GM23338 (cell line): ENCODE measurements around the gene TP53BP2. TPM values are rescaled to one million over a fixed set of nuclear protein-coding genes. Genes with fewer than 3 reads are reported as not detected.

Source experiments
- ATAC-seq: fragments of 200-7000 bp; cut with Tn5 transposase; 3 replicates; pipeline ENCODE4 v1.9.1; 2020
- DNase-seq: peaks from one replicate; pipeline ENCODE4 v3.0.0-alpha.2; 2015; ENCODE audit warnings: low spot score
- H2AFZ ChIP-seq: fragments of 200-600 bp; sonication (generic); 2 replicates; pipeline ENCODE4 v1.8.0; 2016; ENCODE audit warnings: antibody characterized with exemption, mild to moderate bottlenecking, moderate library complexity
- H3F3A ChIP-seq: fragments of 200-600 bp; sonication (generic); replicated peaks from 2 replicates; pipeline ENCODE4 v1.8.0; 2017; ENCODE audit warnings: antibody characterized with exemption, mixed run types, low read depth
- H3K27ac ChIP-seq: fragments of 200-600 bp; sonication (generic); 2 replicates; pipeline ENCODE4 v1.6.1; 2016; ENCODE audit warnings: low read depth
- H3K27me3 ChIP-seq: fragments of 200-600 bp; sonication (generic); 2 replicates; pipeline ENCODE4 v1.8.0; 2016; ENCODE audit warnings: mild to moderate bottlenecking, mixed run types, moderate library complexity; ENCODE audit not compliant: insufficient read depth
- H3K36me3 ChIP-seq: fragments of 200-600 bp; sonication (generic); 2 replicates; pipeline ENCODE4 v1.8.0; 2016; ENCODE audit warnings: mild to moderate bottlenecking; ENCODE audit not compliant: insufficient read depth
- H3K4me1 ChIP-seq: fragments of 200-600 bp; sonication (generic); 2 replicates; pipeline ENCODE4 v1.8.0; 2016; ENCODE audit warnings: mild to moderate bottlenecking, moderate library complexity; ENCODE audit not compliant: insufficient read depth
- H3K4me2 ChIP-seq: fragments of 200-600 bp; sonication (generic); 2 replicates; pipeline ENCODE4 v1.7.1; 2017; ENCODE audit warnings: mixed run types
- H3K4me3 ChIP-seq: fragments of 200-600 bp; sonication (generic); 2 replicates; pipeline ENCODE4 v1.6.1; 2016; ENCODE audit warnings: mixed run types
- H3K79me2 ChIP-seq: fragments of 200-600 bp; sonication (generic); replicated peaks from 2 replicates; pipeline ENCODE4 v1.8.0; 2017; ENCODE audit warnings: mild to moderate bottlenecking; ENCODE audit not compliant: insufficient read depth
- H3K9me2 ChIP-seq: fragments of 200-600 bp; sonication (generic); 2 replicates; pipeline ENCODE4 v1.8.0; 2017; ENCODE audit not compliant: insufficient read depth
- H4K20me1 ChIP-seq: fragments of 200-600 bp; sonication (generic); replicated peaks from 2 replicates; pipeline ENCODE4 v1.8.0; 2017; ENCODE audit warnings: mild to moderate bottlenecking; ENCODE audit not compliant: insufficient read depth
- H3K27ac Mint-ChIP-seq: 2 replicates; pipeline ENCODE4 v1.8.0; 2020; ENCODE audit warnings: inconsistent platforms, mild to moderate bottlenecking, moderate library complexity, mixed read lengths
- H3K27me3 Mint-ChIP-seq: 3 replicates; pipeline ENCODE4 v1.8.0; 2022; ENCODE audit warnings: low read depth, mild to moderate bottlenecking, moderate library complexity, mixed read lengths, inconsistent platforms; ENCODE audit not compliant: insufficient read depth, poor library complexity
- H3K36me3 Mint-ChIP-seq: 3 replicates; pipeline ENCODE4 v1.8.0; 2021; ENCODE audit warnings: low read depth, mild to moderate bottlenecking, inconsistent platforms, moderate library complexity, mixed read lengths
- H3K4me1 Mint-ChIP-seq: 3 replicates; pipeline ENCODE4 v1.8.0; 2020; ENCODE audit warnings: mild to moderate bottlenecking, inconsistent platforms, mixed read lengths
- H3K4me3 Mint-ChIP-seq: 3 replicates; pipeline ENCODE4 v1.8.0; 2021; ENCODE audit warnings: moderate library complexity, mild to moderate bottlenecking, inconsistent platforms, mixed read lengths
- H3K9me3 Mint-ChIP-seq: 3 replicates; pipeline ENCODE4 v1.8.0; 2020; ENCODE audit warnings: moderate library complexity, mild to moderate bottlenecking, inconsistent platforms, mixed read lengths
- NANOG ChIP-seq: IDR thresholded peaks from 2 replicates; pipeline ENCODE4 v1.6.1; 2016; ENCODE audit warnings: antibody characterized with exemption, borderline replicate concordance
- polyA plus RNA-seq: library from polyadenylated mRNA; unstranded; fragments of >200 nt; fragmentation: Nextera tagmentation; extraction: Ambion mirVana; gene quantifications from 2 replicates; pipeline ENCODE4 v1.2.1, GENCODE V29; 2016
- total RNA-seq: library from RNA; depleted of rRNA; stranded (reverse); fragments of >200 nt; shearing (Covaris generic); gene quantifications from 2 replicates; pipeline ENCODE4 v1.2.3, GENCODE V29; 2014; rRNA removed
- TF ChIP-seq, protein P1 (sequence below), 2 experiments: fragments of 200-600 bp in 1 of 2; sonication (generic) in 1 of 2; conservative IDR thresholded peaks; 2 replicates each; pipeline versions ENCODE4 v1.5.1 to v1.6.1; 2016 to 2017; ENCODE audit warnings: antibody characterized with exemption in 2 of 2, low read depth in 2 of 2, mild to moderate bottlenecking in 2 of 2, moderate library complexity in 1 of 2

Gene TP53BP2
- total and polyA plus RNA-seq, 2 experiments from 2014 or later, result 10.1 to 32.9 TPM

DNA sequence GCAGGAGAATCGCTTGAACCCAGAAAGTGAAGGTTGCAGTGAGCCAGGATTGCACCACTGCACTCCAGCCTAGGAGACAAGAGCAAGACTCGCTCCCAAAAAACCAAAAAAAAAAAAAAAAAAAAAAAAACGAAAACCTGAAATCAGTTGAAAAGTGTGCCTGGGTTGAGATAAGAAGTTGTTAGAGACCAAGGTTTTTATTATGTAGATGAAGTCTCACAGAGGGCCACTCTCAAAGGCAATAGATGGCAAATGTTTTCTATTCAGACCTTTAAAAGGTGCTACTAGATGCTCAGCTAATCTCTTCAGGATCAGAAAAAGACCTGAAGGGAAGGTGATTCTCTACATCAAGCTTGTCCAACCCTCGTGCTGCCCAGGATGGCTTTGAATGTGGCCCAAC, 115.8 kb downstream of the TP53BP2 start:
- ATAC-seq, result peak; percentile 7; the same call in 2 of the 3 replicates
- Mint-ChIP-seq H3K4me1 (peaks cover 73% of the 10 kb centered on the region), H3K27me3 (peaks cover 77% of the 10 kb centered on the region), H3K27ac (no peak overlapping the region), H3K9me3 (no peaks in the 10 kb centered on the region; the same call in 2 of the 3 replicates), H3K36me3 (peaks cover 16% of the 10 kb centered on the region), H3K4me3 (no peak overlapping the region)
- Histone ChIP-seq H3K4me2 (peak overlapping the region; percentile 9; the same call in 1 of the 2 replicates), H3K27ac (no peak overlapping the region), H4K20me1 (no peaks in the 10 kb centered on the region; the same call in 1 of the 2 replicates), H3K36me3 (no peaks in the 10 kb centered on the region), H3K4me3 (no peak overlapping the region), H3F3A (no peaks in the 10 kb centered on the region), H3K9me2 (peaks cover 10% of the 10 kb centered on the region), H3K4me1 (peaks cover 55% of the 10 kb centered on the region), H3K27me3 (peaks cover 79% of the 10 kb centered on the region), H3K79me2 (no peaks in the 10 kb centered on the region), H2AFZ (no peak overlapping the region)
- DNase-seq, result peak; percentile 44
- peak; percentile 58; the same call in 1 of the 2 replicates for TF ChIP-seq NANOG
- TF ChIP-seq, protein P1, sequence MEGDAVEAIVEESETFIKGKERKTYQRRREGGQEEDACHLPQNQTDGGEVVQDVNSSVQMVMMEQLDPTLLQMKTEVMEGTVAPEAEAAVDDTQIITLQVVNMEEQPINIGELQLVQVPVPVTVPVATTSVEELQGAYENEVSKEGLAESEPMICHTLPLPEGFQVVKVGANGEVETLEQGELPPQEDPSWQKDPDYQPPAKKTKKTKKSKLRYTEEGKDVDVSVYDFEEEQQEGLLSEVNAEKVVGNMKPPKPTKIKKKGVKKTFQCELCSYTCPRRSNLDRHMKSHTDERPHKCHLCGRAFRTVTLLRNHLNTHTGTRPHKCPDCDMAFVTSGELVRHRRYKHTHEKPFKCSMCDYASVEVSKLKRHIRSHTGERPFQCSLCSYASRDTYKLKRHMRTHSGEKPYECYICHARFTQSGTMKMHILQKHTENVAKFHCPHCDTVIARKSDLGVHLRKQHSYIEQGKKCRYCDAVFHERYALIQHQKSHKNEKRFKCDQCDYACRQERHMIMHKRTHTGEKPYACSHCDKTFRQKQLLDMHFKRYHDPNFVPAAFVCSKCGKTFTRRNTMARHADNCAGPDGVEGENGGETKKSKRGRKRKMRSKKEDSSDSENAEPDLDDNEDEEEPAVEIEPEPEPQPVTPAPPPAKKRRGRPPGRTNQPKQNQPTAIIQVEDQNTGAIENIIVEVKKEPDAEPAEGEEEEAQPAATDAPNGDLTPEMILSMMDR (conservative IDR thresholded peaks at IDR 0.05; ENCODE audit: low read depth in 2 of 2), result no peak

Other genes with a start within 250 kb of the TP53BP2 start
- not detected in 2 replicates for gene CAPN8, start 180.2 kb downstream of the TP53BP2 start, total RNA-seq
- gene CAPN8, start 180.2 kb downstream of the TP53BP2 start, polyA plus RNA-seq, result not detected in 2 replicates
- 17.5 and 17.8 TPM in 2 replicates for gene CAPN2, start 133.4 kb downstream of the TP53BP2 start, total RNA-seq
- gene CAPN2, start 133.4 kb downstream of the TP53BP2 start, polyA plus RNA-seq, result 8.4 and 8.8 TPM in 2 replicates